Mesangial cell (primary cell): Measurements from ENCODE around the gene CNNM3. TPM values are rescaled to one million over a fixed set of nuclear protein-coding genes. Genes with fewer than 3 reads are reported as not detected.

Experiments
- total RNA-seq: library from RNA; depleted of rRNA; stranded (reverse); fragments of >200 nt; gene quantifications from 2 replicates; pipeline ENCODE4 v1.2.3, GENCODE V29; 2015

The CNNM3 gene
- 7.2 and 13.6 TPM in 2 replicates for total RNA-seq

DNA sequence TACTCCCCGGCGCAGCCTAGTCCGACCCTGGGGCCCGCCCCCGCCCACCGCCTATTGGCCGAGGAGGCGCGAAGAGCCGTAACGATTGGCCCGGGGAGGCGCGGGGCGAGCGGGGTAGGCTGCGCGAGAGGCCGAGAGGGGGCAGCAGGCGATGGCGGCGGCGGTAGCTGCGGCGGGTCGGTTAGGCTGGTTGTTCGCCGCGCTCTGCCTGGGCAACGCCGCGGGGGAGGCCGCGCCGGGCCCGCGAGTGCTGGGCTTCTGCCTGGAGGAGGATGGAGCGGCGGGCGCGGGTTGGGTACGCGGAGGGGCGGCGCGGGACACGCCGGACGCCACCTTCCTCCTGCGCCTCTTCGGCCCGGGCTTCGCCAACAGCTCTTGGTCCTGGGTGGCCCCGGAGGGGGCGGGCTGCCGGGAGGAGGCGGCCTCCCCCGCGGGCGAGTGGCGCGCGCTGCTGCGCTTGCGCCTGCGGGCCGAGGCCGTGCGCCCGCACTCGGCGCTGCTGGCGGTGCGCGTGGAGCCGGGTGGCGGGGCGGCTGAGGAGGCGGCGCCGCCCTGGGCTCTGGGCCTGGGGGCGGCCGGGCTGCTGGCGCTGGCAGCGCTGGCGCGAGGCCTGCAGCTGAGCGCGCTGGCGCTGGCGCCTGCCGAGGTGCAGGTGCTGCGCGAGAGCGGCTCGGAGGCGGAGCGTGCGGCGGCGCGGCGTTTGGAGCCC, at the start of gene CNNM3:
TSS of gene CNNM3 (plus strand) at position 142 of the 709 bp plus-strand sequence. CDS start at position 152, 10 bp downstream.

DNA sequence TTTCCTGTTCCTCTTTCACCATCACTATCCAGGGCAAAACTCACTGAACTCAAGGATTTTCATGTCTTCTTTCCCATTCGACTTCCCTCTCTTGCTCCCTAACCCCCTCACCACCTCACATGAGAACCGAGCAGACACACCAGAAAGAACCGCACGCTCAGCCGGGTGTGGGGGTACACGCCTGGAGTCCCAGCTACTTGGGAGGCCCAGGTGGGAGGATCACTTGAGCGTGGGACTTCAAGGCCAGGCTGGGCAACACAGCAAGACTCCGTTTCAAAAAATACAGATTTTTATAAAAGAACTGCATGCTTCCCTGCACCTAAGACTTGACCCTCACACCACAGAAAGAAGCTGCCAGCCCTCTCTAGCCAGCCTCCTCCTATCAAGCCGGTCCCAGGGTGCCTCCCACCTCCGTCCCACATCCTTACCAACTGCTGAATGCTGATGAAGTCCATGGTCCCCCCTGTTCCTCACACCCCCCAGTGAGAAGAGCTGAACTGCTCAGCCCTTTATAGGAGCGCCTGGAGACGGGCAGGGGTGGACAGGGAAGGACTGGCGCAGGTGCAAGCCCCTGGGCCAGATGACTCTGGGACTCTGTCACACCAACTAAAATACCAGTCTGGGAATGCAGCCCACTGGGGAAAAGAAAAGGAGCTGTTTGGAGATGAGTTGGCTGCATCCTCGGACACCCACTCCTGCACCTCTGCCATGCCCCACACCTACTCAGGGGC, 27.6 kb downstream of the CNNM3 start, which contains the start of gene ANKRD23:
TSS of gene ANKRD23 (minus strand) at position 484 of the 731 bp plus-strand sequence. CDS start at position 455, 29 bp downstream.

DNA sequence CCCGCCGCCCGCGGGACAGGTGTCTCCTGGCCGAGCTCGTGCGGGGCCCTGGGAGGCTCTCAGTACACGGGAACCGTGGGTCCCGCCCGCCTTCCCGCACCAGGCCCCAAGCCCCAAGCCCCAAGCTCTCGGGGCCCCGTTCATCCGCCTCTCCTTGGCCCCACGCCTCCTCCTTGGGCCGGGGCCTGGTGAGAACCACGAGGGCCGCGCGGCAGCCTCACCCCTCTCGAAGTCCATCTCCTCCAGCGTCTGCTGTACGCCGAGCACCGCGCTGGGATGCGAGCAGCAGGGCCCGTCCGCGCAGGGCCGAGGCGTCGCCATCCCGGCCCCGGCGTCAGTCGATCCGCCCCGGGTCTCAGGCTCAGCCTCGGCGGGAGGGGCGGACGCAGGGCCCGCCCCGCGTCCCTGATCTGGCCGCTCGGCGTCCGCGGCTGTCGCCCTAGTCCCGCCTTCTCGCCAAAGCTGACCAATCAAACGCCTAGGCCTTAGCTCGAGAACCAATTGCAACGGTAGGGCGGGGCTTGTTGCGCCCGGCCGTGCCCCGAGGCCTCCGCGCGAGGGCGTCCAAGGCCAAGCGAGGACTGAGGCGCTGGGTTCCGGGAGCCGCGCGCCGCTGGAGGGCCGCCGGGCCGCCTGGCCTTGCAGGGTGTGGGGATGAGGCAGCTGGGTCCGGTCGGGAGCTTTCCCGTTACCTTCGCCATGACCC, 41.8 kb downstream of the CNNM3 start, which contains the start of gene ANKRD39:
TSS of gene ANKRD39 (minus strand) at position 350 of the 706 bp plus-strand sequence. CDS start at position 321, 29 bp downstream.

DNA sequence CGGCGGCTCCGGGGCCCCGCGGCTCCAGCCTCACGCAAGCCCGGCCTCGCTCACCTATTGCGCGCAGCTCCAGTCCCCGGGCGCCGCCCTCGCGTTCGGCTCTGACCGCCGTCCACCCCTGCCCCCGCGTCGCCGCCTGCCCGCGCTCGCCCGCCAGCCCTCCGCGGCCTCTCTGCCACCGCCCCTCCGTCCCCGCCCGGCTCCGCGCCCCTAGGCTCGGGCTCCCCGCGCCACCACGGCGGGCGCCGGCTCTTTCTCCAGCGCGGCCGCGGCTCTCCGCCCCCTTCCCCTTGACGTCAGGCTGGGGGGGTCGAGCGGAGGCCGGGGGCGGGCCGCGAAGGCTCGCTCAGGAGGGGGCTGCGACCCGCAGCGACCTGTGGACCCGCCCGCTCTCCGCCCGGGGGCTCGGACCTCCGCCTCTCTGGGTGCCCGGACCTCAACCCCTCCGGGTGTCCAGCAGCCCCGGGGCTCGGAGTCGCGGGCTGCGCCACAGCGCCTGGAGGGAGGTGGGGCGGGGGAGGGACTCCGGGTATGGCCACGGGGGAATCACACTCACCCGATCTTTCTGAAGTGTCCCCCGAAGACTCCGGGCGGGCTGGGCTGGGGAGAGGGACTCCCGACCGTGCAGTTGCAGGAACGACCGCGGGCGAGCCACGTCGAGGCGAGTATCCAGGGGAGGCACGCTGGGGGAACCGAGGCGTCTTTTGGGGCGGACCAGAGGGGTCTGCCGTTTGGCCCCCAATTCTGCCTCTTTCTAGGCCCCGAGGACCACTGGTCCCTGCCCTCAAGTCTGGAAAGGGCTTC, 54.0 kb downstream of the CNNM3 start, which contains the start of gene SEMA4C:
TSS of gene SEMA4C (minus strand) at position 259 of the 804 bp plus-strand sequence. CDS start 2,194 bp downstream, outside the sequence.

Other genes starting within 250 kb of the CNNM3 start
- gene KANSL3, start 178.0 kb upstream of the CNNM3 start, total RNA-seq: 21.3 and 33.5 TPM in 2 replicates
- under 0.01 TPM in 1 of 2 replicates, not detected in the other for gene FER1L5, start 173.5 kb upstream of the CNNM3 start, total RNA-seq
- 13.1 and 16.3 TPM in 2 replicates for gene LMAN2L, start 76.2 kb upstream of the CNNM3 start, total RNA-seq
- gene CNNM4, start 55.4 kb upstream of the CNNM3 start, total RNA-seq: 8.0 and 8.8 TPM in 2 replicates
- gene ANKRD23, start 27.8 kb downstream of the CNNM3 start, total RNA-seq: 0.49 and 1.9 TPM in 2 replicates
- 22.1 and 34.7 TPM in 2 replicates for gene ANKRD39, start 41.7 kb downstream of the CNNM3 start, total RNA-seq
- 24.6 and 50.6 TPM in 2 replicates for gene SEMA4C, start 53.8 kb downstream of the CNNM3 start, total RNA-seq
- gene FAM178B, start 170.3 kb downstream of the CNNM3 start, total RNA-seq: not detected in 2 replicates